Caco-2 (cell line): ENCODE data around the gene RXRA. TPM values are rescaled to one million over a fixed set of nuclear protein-coding genes. Genes with fewer than 3 reads are reported as not detected.

Experiments
- BruUV-seq: library from RNA; stranded (reverse); fragments of 400-500 nt; replicated peaks from 2 replicates; lab custom pipeline; 2021; lab: Mats Ljungman, UMichigan
- CTCF ChIA-PET: fragments of 300-600 bp; sonication (Branson Sonifier 250); formaldehyde crosslinking; loops from one replicate; lab custom pipeline; 2022; ENCODE audit warnings: antibody characterized with exemption; lab: Charles Lee
- POLR2A ChIA-PET: fragments of 300-600 bp; sonication (Branson Sonifier 250); formaldehyde crosslinking; loops from one replicate; lab custom pipeline; 2022; ENCODE audit warnings: antibody characterized with exemption; lab: Charles Lee
- DNase-seq, 2 experiments: peaks; one replicate each; pipeline versions ENCODE4 v3.0.0 to v3.0.0-alpha.2; 2020 to 2022
- H3K27me3 ChIP-seq: replicated peaks from 2 replicates; pipeline ENCODE4 v1.6.0; 2011; ENCODE audit warnings: low read length; ENCODE audit not compliant: control insufficient read depth, insufficient read depth
- H3K36me3 ChIP-seq: 2 replicates; pipeline ENCODE4 v1.5.1; 2011; ENCODE audit warnings: low read length; ENCODE audit not compliant: control insufficient read depth, insufficient read depth
- H3K4me1 ChIP-seq: fragments of 250-450 bp; sonication (Bioruptor Pico); 2 replicates; pipeline ENCODE4 v1.5.1; 2020; ENCODE audit warnings: mild to moderate bottlenecking
- H3K4me3 ChIP-seq: 2 replicates; pipeline ENCODE4 v1.5.1; 2011; ENCODE audit warnings: low read depth, mild to moderate bottlenecking, control low read depth, low read length
- H3K9me3 ChIP-seq: fragments of 250-450 bp; sonication (Bioruptor Pico); 2 replicates; pipeline ENCODE4 v1.5.1; 2020; ENCODE audit warnings: mild to moderate bottlenecking, moderate library complexity
- H3K27ac Mint-ChIP-seq: one replicate; pipeline ENCODE4 v1.8.0; 2022; ENCODE audit warnings: mixed read lengths; ENCODE audit not compliant: unreplicated experiment
- H3K27me3 Mint-ChIP-seq: one replicate; pipeline ENCODE4 v1.8.0; 2022; ENCODE audit warnings: mixed read lengths; ENCODE audit not compliant: insufficient read depth, unreplicated experiment
- H3K36me3 Mint-ChIP-seq: one replicate; pipeline ENCODE4 v1.8.0; 2022; ENCODE audit warnings: mild to moderate bottlenecking, mixed read lengths; ENCODE audit not compliant: insufficient read depth, unreplicated experiment
- H3K4me1 Mint-ChIP-seq: one replicate; pipeline ENCODE4 v1.8.0; 2022; ENCODE audit warnings: low read depth, mixed read lengths; ENCODE audit not compliant: unreplicated experiment
- H3K4me3 Mint-ChIP-seq: one replicate; pipeline ENCODE4 v1.8.0; 2022; ENCODE audit warnings: mild to moderate bottlenecking, moderate library complexity, mixed read lengths; ENCODE audit not compliant: unreplicated experiment
- H3K9me3 Mint-ChIP-seq: one replicate; pipeline ENCODE4 v1.8.0; 2022; ENCODE audit warnings: mixed read lengths; ENCODE audit not compliant: unreplicated experiment
- CTCF ChIP-seq, 2 experiments: fragments of 200-600 bp in 1 of 2; IDR thresholded peaks; 1 replicate in 1 of 2; 2 replicates in 1 of 2; pipeline versions ENCODE4 v1.5.1 to v1.8.0; 2011 to 2022; ENCODE audit warnings: antibody characterized with exemption in 1 of 2, control low read depth in 1 of 2, inconsistent platforms in 1 of 2, low read depth in 1 of 2, low read length in 1 of 2, mild to moderate bottlenecking in 1 of 2, moderate library complexity in 1 of 2; ENCODE audit not compliant: insufficient read depth in 1 of 2, severe bottlenecking in 1 of 2, unreplicated experiment in 1 of 2
- intact Hi-C: fragments of 100-400 bp; cut with micrococcal nuclease; formaldehyde crosslinking; loops from one replicate; pipeline ENCODE4 v1.10.0; 2022; ENCODE audit not compliant: unreplicated experiment
- total RNA-seq: library from RNA; stranded (reverse); gene quantifications from 2 replicates; pipeline ENCODE4 v1.2.3, GENCODE V29; 2022

The RXRA gene
- total RNA-seq, 1 experiment from 2014 or later, result 69.1 TPM

- TF ChIP-seq CTCF (IDR thresholded peaks at IDR 0.05; ENCODE audit: insufficient read depth in 1 of 2, low read depth in 1 of 2, low read length in 1 of 2, severe bottlenecking in 1 of 2, unreplicated experiment in 1 of 2), result no peak
- ChIA-PET CTCF (no interaction called here), POLR2A (no interaction called here)
- intact Hi-C loops, result no loop called here
- H3K4me3 ChIP-seq, result no peak overlapping the region
- H3K4me1 Mint-ChIP-seq, result no peaks in the 10 kb centered on the region
- no peaks in the 10 kb centered on the region for H3K4me1 ChIP-seq
- DNase-seq, result no peak
- no peaks in the 10 kb centered on the region for H3K36me3 ChIP-seq
- no peaks in the 10 kb centered on the region for H3K36me3 Mint-ChIP-seq
- no peaks in the 10 kb centered on the region for H3K27me3 ChIP-seq
- no peaks in the 10 kb centered on the region for H3K27me3 Mint-ChIP-seq
- H3K9me3 Mint-ChIP-seq, result no peaks in the 10 kb centered on the region
- BruUV-seq, result no TSS peak
- H3K27ac Mint-ChIP-seq, result no peak overlapping the region
- no peak overlapping the region for H3K4me3 Mint-ChIP-seq
- H3K9me3 ChIP-seq, result no peaks in the 10 kb centered on the region
Observed at GRCh38 chr9:134285215-134285845, 40.9 kb upstream of the RXRA start.

GRCh38 chr9:134286471-134287245 lies 39.6 kb upstream of the RXRA start:
- DNase-seq, result no peak
- no peaks in the 10 kb centered on the region for H3K27me3 Mint-ChIP-seq
- H3K36me3 ChIP-seq, result no peaks in the 10 kb centered on the region
- H3K9me3 ChIP-seq, result no peaks in the 10 kb centered on the region
- no peaks in the 10 kb centered on the region for H3K9me3 Mint-ChIP-seq
- peak overlapping the region; percentile 39 for H3K27ac Mint-ChIP-seq
- ChIA-PET POLR2A (no interaction called here), CTCF (no interaction called here)
- H3K4me1 ChIP-seq, result no peaks in the 10 kb centered on the region
- intact Hi-C loops, result no loop called here
- no peak overlapping the region for H3K4me3 Mint-ChIP-seq
- TF ChIP-seq CTCF (IDR thresholded peaks at IDR 0.05; ENCODE audit: insufficient read depth in 1 of 2, low read depth in 1 of 2, low read length in 1 of 2, severe bottlenecking in 1 of 2, unreplicated experiment in 1 of 2), result no peak
- no peaks in the 10 kb centered on the region for H3K27me3 ChIP-seq
- no TSS peak for BruUV-seq
- no peaks in the 10 kb centered on the region for H3K36me3 Mint-ChIP-seq
- no peak overlapping the region for H3K4me3 ChIP-seq
- no peaks in the 10 kb centered on the region for H3K4me1 Mint-ChIP-seq

- Histone ChIP-seq H3K4me1 (no peaks in the 10 kb centered on the region), H3K36me3 (no peaks in the 10 kb centered on the region), H3K27me3 (no peaks in the 10 kb centered on the region), H3K4me3 (no peak overlapping the region), H3K9me3 (no peaks in the 10 kb centered on the region)
- intact Hi-C loops, result no loop called here
- H3K9me3 Mint-ChIP-seq, result no peaks in the 10 kb centered on the region
- H3K4me1 Mint-ChIP-seq, result no peaks in the 10 kb centered on the region
- H3K27ac Mint-ChIP-seq, result no peak overlapping the region
- POLR2A ChIA-PET, result no interaction called here
- no peaks in the 10 kb centered on the region for H3K36me3 Mint-ChIP-seq
- no TSS peak for BruUV-seq
- DNase-seq, result no peak
- no peak for TF ChIP-seq CTCF (IDR thresholded peaks at IDR 0.05; ENCODE audit: insufficient read depth in 1 of 2, low read depth in 1 of 2, low read length in 1 of 2, severe bottlenecking in 1 of 2, unreplicated experiment in 1 of 2)
- CTCF ChIA-PET, result no interaction called here
- H3K27me3 Mint-ChIP-seq, result no peaks in the 10 kb centered on the region
- H3K4me3 Mint-ChIP-seq, result no peak overlapping the region
Observed at GRCh38 chr9:134287591-134288491, 38.4 kb upstream of the RXRA start.
